Measurements from ENCODE around the gene APOD. TPM values are rescaled to one million over a fixed set of nuclear protein-coding genes. Genes with fewer than 3 reads are reported as not detected.

Gene APOD
- total RNA-seq, 1 experiment from 2014 or later = 0.12 TPM

- DNase-seq (ENCODE audit: low spot score) = no peak
Observed at GRCh38 chr3:195524171-195524896, 59.4 kb downstream of the APOD start.

- no peak for DNase-seq (ENCODE audit: low spot score)
Observed at GRCh38 chr3:195522254-195523023, 61.3 kb downstream of the APOD start.

Other genes starting within 250 kb of the APOD start
- 26.1 and 32.4 TPM in 2 replicates for gene ACAP2, start 140.9 kb downstream of the APOD start, total RNA-seq (2014; rRNA removed; shearing (Covaris generic))
- 41.1 and 51.2 TPM in 2 replicates for gene PPP1R2, start 40.6 kb downstream of the APOD start, total RNA-seq (2014; rRNA removed; shearing (Covaris generic))
- gene MUC20, start 137.0 kb upstream of the APOD start, total RNA-seq (2014; rRNA removed; shearing (Covaris generic)) = 0.17 and 0.39 TPM in 2 replicates
- gene MUC4, start 228.0 kb upstream of the APOD start, total RNA-seq (2014; rRNA removed; shearing (Covaris generic)) = not detected in 2 replicates

Data from H4 (cell line).